Naive B cell (primary cell): ENCODE results near the gene RIIAD1. TPM values are rescaled to one million over a fixed set of nuclear protein-coding genes. Genes with fewer than 3 reads are reported as not detected.

ENCODE experiments used
- ATAC-seq, 2 donors: fragments of 150-1000 bp; cut with Tn5 transposase; 2 replicates each; pipeline ENCODE4 v1.10.0; 2021; ENCODE audit warnings: low read depth in 2 of 2, mild to moderate bottlenecking in 2 of 2, moderate library complexity in 2 of 2
- DNase-seq: peaks from one replicate; pipeline ENCODE4 v3.0.0; 2022
- H3K27ac Mint-ChIP-seq, 6 donors: one replicate each; pipeline ENCODE4 v1.8.0; 2020 to 2022; ENCODE audit warnings: mild to moderate bottlenecking in 6 of 6, mixed read lengths in 6 of 6, moderate library complexity in 5 of 6, inconsistent platforms in 2 of 6
- H3K27me3 Mint-ChIP-seq, 3 donors: one replicate each; pipeline ENCODE4 v1.8.0; 2021 to 2022; ENCODE audit warnings: mixed read lengths in 3 of 3, mild to moderate bottlenecking in 1 of 3
- H3K36me3 Mint-ChIP-seq, 2 donors: one replicate each; pipeline ENCODE4 v1.8.0; 2020 to 2022; ENCODE audit warnings: mixed read lengths in 2 of 2, inconsistent platforms in 1 of 2, mild to moderate bottlenecking in 1 of 2
- H3K4me1 Mint-ChIP-seq, 3 donors: one replicate each; pipeline ENCODE4 v1.8.0; 2020 to 2022; ENCODE audit warnings: mixed read lengths in 3 of 3, inconsistent platforms in 1 of 3, mild to moderate bottlenecking in 1 of 3, moderate library complexity in 1 of 3
- H3K4me3 Mint-ChIP-seq, 8 donors: one replicate each; pipeline ENCODE4 v1.8.0; 2020 to 2022; ENCODE audit warnings: mild to moderate bottlenecking in 8 of 8, mixed read lengths in 8 of 8, moderate library complexity in 8 of 8, inconsistent platforms in 2 of 8
- H3K9me3 Mint-ChIP-seq, 7 donors: one replicate each; pipeline ENCODE4 v1.8.0; 2020 to 2022; ENCODE audit warnings: mixed read lengths in 7 of 7, mild to moderate bottlenecking in 5 of 7, inconsistent platforms in 2 of 7, moderate library complexity in 1 of 7
- polyA plus RNA-seq, 6 donors: library from polyadenylated mRNA; unstranded; fragments of 300-500 nt; fragmentation: Illumina TruSeq; gene quantifications; one replicate each; pipeline ENCODE4 v1.2.3, GENCODE V29; 2021; ENCODE audit warnings: low read depth in 6 of 6

Gene RIIAD1
- polyA plus RNA-seq, 6 donors from 2014 or later, result not detected

DNA sequence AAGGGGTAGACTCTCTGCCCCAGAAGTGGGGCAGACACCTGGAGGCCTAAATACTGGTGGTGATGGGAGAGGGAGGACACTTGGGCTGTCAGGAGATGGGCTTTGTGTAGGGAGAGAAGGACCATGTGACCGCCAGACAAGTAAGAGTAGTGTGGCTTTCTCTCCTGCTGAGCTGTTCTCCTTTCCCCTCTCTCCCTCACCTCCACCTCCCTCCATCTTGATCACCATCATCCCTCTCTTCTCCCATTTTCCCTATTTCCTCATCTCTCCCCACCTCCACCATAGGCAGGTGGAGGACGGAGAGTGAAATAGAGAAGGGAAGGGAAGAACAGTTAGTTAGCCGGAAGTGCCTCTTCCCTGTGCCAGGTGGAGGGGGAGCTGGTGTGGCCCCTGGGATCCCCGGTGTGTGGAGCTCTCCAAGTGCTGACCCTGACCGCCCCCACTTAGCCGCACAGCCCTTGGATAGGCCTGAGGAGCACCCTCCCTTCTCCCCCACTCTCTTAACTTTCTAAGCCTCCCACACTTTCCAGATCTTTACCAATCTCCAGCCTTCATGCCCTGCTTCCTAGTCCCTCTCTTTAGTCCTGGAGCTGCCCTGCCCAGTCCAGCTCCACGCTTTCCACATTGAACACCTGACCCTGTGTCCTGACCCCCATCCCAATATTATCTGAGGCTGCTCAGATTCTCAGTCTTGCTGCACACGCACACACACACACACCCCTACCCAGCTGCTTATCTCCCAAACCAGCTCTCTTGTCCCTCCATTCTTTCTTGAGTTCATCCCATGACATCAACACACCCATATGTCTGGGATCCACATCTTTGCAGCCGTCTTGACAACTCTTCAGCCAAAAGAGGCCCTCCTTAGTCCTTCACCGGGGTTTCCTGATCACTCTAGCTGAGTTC, 6.2 kb upstream of the RIIAD1 start:
- H3K27me3 Mint-ChIP-seq, result peaks cover 40 to 80% (median 80%) of the 10 kb centered on the region in 3 donors
- H3K36me3 Mint-ChIP-seq, result peaks cover 0 to 16% of the 10 kb centered on the region in 2 donors
- peaks cover 0 to 3% (median 0%) of the 10 kb centered on the region in 7 donors for H3K9me3 Mint-ChIP-seq
- ATAC-seq (no peak), DNase-seq (no peak)
- H3K4me3 Mint-ChIP-seq, result no peak overlapping the region
- H3K27ac Mint-ChIP-seq, result no peak overlapping the region
- H3K4me1 Mint-ChIP-seq, result peaks cover 6 to 17% (median 9%) of the 10 kb centered on the region in 3 donors

DNA sequence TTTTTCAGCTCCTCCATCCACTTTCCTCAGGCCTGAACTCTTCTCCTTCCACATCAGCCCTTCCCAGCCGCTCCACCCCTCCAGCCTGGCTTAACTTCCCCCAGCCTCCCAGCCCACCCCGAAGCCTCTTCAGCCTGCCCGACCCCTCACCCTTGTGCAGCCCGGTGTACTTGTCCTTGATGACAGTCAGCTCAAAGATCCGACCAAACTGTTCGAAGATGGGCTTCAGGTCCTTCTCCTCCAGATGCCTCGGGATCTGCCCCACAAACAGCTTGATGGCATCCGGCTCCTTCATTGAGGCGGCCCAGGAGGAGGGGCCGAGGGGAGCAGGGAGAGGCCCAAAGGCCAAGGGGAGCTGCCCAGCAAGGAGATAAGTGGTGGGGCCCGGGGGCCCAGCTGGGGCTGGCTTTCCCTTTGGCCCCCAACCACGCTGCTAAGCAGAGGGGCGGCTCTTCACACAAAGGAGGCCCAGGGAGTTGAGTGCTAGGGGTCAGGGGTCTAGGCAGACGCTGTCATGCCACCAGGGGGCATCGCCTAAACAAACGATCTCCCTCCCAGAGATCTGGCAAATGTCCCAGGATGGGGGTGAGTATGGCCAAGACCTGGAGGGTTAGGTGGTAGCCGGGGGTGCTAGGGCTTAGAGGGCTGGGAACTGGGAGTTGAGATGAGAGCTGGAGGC, 5.5 kb upstream of the RIIAD1 start:
- DNase-seq (no peak), ATAC-seq (no peak)
- peaks cover 0 to 16% of the 10 kb centered on the region in 2 donors for H3K36me3 Mint-ChIP-seq
- H3K4me1 Mint-ChIP-seq, result peaks cover 13 to 25% (median 16%) of the 10 kb centered on the region in 3 donors
- peaks cover 45 to 87% (median 86%) of the 10 kb centered on the region in 3 donors for H3K27me3 Mint-ChIP-seq
- peaks cover 0 to 3% (median 0%) of the 10 kb centered on the region in 7 donors for H3K9me3 Mint-ChIP-seq
- peak overlapping the region in 2 of 8 donors; percentile 40 to 41 for H3K4me3 Mint-ChIP-seq
- peak overlapping the region in 1 of 6 donors; percentile 72 for H3K27ac Mint-ChIP-seq

DNA sequence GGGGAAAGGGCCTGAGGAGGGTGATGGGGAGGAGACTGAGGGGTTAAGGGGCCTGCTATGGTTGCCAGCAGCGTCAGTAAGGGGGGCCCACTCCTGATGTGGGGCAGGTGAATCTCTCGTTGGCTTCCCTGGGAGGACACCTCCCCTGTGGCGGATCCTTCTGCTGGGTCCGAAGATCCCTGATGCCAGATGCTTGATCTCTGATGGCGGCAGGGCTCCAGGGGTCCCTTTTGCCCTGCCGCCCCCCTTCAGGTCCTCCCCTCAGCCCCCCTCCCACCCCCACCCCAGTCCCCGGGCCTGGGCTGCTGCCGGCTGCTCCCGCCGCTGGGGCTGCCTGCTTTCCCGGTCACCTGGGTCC, 4.9 kb upstream of the RIIAD1 start:
- H3K27ac Mint-ChIP-seq, result peak overlapping the region in 1 of 6 donors; percentile 72
- DNase-seq (no peak), ATAC-seq (no peak)
- peaks cover 45 to 87% (median 86%) of the 10 kb centered on the region in 3 donors for H3K27me3 Mint-ChIP-seq
- peaks cover 0 to 16% of the 10 kb centered on the region in 2 donors for H3K36me3 Mint-ChIP-seq
- H3K9me3 Mint-ChIP-seq, result peaks cover 0 to 3% (median 0%) of the 10 kb centered on the region in 7 donors
- peaks cover 15 to 28% (median 20%) of the 10 kb centered on the region in 3 donors for H3K4me1 Mint-ChIP-seq
- H3K4me3 Mint-ChIP-seq, result peak overlapping the region in 2 of 8 donors; percentile 40 to 41

DNA sequence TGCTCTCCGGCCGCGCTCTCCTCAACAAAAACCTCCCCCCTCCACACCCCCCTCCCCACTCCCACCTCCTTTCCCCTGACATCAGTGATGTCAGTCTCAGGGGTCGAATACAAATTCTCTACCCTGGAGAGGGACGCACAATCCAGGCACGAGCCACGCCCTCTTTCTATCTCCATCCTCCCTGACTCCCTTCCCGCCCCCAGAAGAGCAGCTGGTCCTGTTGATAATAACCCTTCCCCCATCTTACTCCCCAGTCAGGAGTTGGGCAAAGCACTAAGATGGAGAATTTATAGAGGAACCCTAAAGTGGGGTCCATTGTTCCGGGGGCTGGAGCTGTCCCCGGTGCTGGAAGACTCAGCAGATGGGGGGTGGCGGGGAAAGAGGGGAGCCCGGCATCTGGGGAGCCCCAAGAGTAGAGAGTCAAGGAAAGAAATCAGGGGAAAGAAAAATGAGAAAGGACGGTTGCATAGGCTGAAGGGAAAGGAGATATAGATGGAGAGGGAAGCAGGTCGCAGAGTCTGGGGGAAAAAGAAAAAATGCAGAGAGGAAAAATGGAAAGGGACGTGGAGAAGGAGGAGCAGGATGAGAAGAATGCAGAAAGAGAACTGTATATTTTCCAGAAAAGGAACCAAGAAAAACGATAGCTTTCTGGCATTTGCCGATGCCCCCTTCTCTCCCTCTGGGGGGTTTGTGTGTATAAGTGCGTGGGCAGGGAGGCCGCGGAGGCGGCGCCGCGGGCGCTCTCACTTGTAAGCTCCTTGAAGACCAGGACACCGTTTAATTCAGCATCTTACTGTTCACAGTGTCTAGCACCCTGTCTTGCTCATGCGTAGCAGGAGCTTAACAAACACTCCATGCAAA, 4.3 kb upstream of the RIIAD1 start, which contains the start of gene CELF3:
Gene CELF3, minus strand, starts transcription at position 33 of the 861 bp plus-strand sequence. CDS start 783 bp downstream, outside the sequence.
- H3K9me3 Mint-ChIP-seq, result peaks cover 0 to 3% (median 0%) of the 10 kb centered on the region in 7 donors
- peaks cover 15 to 34% (median 25%) of the 10 kb centered on the region in 3 donors for H3K4me1 Mint-ChIP-seq
- H3K27ac Mint-ChIP-seq, result peak within 1 kb of the TSS in 2 of 6 donors; percentile 52 to 72
- peaks cover 45 to 84% (median 80%) of the 10 kb centered on the region in 3 donors for H3K27me3 Mint-ChIP-seq
- H3K4me3 Mint-ChIP-seq, result peak within 1 kb of the TSS in 4 of 8 donors; percentile 7 to 82 (median 31)
- peaks cover 0 to 16% of the 10 kb centered on the region in 2 donors for H3K36me3 Mint-ChIP-seq
- DNase-seq, result peak; percentile 12
- ATAC-seq, result no peak

DNA sequence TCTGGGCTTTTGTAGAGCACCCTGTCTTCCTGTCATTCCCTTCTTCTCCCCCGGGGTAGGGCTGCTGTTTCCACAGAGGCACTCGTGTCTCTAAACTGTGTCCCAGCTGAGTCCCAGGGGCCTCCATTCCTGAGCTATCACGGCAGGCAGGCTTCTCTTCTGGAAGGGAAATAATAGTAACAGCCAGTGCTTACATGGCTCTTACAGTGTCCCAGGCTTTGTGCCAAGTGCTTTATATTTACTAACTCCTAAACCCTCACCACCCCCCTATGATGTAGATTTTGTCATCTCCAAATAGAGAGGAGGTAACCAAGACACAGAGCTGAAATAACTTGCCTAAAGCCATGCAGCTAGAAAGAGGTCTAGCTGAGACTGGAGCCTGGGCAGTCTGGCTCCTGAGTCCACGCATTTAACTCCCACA, 3.3 kb upstream of the RIIAD1 start:
- peaks cover 40 to 74% (median 70%) of the 10 kb centered on the region in 3 donors for H3K27me3 Mint-ChIP-seq
- peak overlapping the region in 2 of 8 donors; percentile 10 to 55 for H3K4me3 Mint-ChIP-seq
- H3K27ac Mint-ChIP-seq, result no peak overlapping the region
- peaks cover 0 to 3% (median 0%) of the 10 kb centered on the region in 7 donors for H3K9me3 Mint-ChIP-seq
- DNase-seq, result no peak
- peaks cover 15 to 35% (median 25%) of the 10 kb centered on the region in 3 donors for H3K4me1 Mint-ChIP-seq
- ATAC-seq, result no peak
- peaks cover 0 to 16% of the 10 kb centered on the region in 2 donors for H3K36me3 Mint-ChIP-seq

DNA sequence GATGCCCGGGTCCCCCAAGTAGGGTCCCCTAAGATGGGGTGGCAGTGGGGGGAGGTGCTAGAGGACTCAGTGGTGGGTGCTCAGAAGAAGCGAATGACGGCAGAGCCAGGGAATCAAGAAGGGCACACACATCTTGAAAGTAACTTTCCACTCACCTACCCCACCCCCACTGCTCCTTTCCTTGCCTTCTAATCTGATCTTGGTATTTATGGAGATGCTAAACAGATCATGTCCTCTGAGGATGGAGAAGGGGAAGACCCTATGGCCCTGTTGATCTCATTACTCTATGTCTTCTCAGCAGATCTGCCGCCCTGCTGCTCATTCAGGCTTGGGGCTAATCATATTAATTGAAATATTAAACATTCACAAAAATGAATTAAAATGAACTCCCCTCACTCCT, 2.7 kb upstream of the RIIAD1 start:
- Mint-ChIP-seq H3K36me3 (peaks cover 0 to 16% of the 10 kb centered on the region in 2 donors), H3K4me3 (peak overlapping the region in 1 of 8 donors; percentile 10), H3K4me1 (peaks cover 15 to 35% (median 25%) of the 10 kb centered on the region in 3 donors), H3K9me3 (peaks cover 0 to 3% (median 0%) of the 10 kb centered on the region in 7 donors), H3K27me3 (peaks cover 40 to 68% (median 68%) of the 10 kb centered on the region in 3 donors), H3K27ac (no peak overlapping the region)
- DNase-seq, result no peak
- ATAC-seq, result no peak

DNA sequence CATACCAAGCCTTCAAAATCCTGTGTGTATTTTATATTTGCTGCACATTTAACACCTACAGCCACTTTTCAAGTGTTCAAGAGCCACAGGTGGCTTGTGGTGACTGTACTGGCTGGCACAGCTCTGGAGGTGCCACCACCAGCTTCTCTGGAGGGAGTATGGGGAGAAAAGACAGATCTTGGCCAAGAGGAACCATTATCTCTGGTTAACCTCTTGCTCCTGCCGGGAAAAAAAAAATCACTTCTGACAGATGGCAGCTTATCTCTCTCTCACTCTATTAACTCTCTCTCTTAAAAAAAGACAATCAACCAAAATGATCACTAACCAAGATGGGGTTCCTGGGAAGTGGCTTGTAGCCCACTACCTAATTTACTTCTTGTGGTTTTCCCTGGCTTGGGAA, 1.2 kb upstream of the RIIAD1 start:
- peaks cover 0 to 13% of the 10 kb centered on the region in 2 donors for H3K36me3 Mint-ChIP-seq
- peaks cover 43 to 64% (median 53%) of the 10 kb centered on the region in 3 donors for H3K27me3 Mint-ChIP-seq
- peak overlapping the region in 3 of 6 donors; percentile 63 to 90 (median 78) for H3K27ac Mint-ChIP-seq
- H3K4me3 Mint-ChIP-seq, result peak overlapping the region; percentile 79 to 96 (median 88)
- H3K4me1 Mint-ChIP-seq, result peaks cover 15 to 35% (median 25%) of the 10 kb centered on the region in 3 donors
- DNase-seq (no peak), ATAC-seq (no peak)
- peaks cover 0 to 3% (median 0%) of the 10 kb centered on the region in 7 donors for H3K9me3 Mint-ChIP-seq

DNA sequence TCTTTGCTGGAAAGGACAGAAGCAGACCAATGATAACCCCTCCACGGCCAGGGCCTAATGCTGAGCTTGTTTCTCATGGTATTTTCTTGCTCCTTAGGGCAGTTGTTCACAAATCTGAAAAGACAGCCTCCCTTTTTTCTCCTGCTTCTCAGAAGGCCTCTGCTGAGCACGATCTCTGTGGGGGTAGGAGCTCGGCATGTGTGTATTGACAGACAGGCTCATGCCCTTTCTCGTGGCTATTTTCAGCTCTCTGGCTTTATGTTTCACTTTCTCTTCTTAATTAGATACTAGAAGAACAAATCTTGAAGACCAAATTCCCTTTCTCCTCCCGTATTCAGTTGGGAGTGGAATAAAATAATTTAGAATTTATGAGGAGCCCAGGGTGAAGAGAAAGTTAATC, 768 bp upstream of the RIIAD1 start:
- peak overlapping the region in 4 of 6 donors; percentile 78 to 93 (median 88) for H3K27ac Mint-ChIP-seq
- H3K9me3 Mint-ChIP-seq, result peaks cover 0 to 3% (median 0%) of the 10 kb centered on the region in 7 donors
- ATAC-seq, result peak; percentile 34 to 41
- H3K27me3 Mint-ChIP-seq, result peaks cover 44 to 64% (median 53%) of the 10 kb centered on the region in 3 donors
- peak overlapping the region; percentile 79 to 96 (median 88) for H3K4me3 Mint-ChIP-seq
- H3K36me3 Mint-ChIP-seq, result peaks cover 0 to 9% of the 10 kb centered on the region in 2 donors
- peak; percentile 8 for DNase-seq
- peaks cover 15 to 35% (median 25%) of the 10 kb centered on the region in 3 donors for H3K4me1 Mint-ChIP-seq

DNA sequence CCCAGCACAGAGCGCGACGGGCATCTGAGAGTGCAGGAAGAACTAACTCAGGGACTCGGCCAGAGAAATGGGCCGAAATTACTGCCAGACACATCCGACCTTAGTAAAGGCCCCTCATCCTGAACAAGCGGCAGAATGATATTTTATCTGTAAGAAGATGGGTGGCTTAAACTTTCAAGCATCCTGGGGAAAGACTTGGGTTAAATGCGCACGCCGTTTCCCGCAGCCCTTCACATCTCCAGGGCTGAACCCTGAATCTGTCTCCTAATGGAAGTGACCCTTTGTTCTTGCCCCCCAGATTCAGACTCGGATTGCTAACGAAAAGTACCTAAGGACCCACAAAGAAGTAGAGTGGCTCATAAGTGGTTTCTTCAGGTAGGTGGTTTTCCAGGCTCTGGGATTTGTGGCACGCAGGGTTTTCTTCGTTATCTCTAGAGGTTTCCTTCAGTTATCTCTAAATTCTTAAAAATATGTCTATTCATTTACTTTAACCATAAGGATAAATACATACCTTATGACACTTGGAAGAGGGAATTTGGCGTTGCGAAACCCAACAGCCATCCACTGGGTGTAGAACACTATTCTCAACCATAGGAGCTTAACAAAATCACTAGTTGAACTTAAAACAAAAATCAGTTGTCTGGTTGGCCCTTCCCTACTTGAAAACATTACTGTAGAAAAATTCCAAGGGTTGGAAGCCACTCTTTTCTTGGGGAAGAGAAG, 627 bp downstream of the RIIAD1 start:
- H3K9me3 Mint-ChIP-seq, result peaks cover 0 to 5% (median 0%) of the 10 kb centered on the region in 7 donors
- DNase-seq (no peak), ATAC-seq (no peak)
- H3K36me3 Mint-ChIP-seq, result peaks cover 0 to 4% of the 10 kb centered on the region in 2 donors
- peaks cover 12 to 32% (median 23%) of the 10 kb centered on the region in 3 donors for H3K4me1 Mint-ChIP-seq
- H3K4me3 Mint-ChIP-seq, result peak overlapping the region; percentile 79 to 94 (median 84)
- peaks cover 48 to 64% (median 48%) of the 10 kb centered on the region in 3 donors for H3K27me3 Mint-ChIP-seq
- peak overlapping the region in 1 of 6 donors; percentile 33 for H3K27ac Mint-ChIP-seq

DNA sequence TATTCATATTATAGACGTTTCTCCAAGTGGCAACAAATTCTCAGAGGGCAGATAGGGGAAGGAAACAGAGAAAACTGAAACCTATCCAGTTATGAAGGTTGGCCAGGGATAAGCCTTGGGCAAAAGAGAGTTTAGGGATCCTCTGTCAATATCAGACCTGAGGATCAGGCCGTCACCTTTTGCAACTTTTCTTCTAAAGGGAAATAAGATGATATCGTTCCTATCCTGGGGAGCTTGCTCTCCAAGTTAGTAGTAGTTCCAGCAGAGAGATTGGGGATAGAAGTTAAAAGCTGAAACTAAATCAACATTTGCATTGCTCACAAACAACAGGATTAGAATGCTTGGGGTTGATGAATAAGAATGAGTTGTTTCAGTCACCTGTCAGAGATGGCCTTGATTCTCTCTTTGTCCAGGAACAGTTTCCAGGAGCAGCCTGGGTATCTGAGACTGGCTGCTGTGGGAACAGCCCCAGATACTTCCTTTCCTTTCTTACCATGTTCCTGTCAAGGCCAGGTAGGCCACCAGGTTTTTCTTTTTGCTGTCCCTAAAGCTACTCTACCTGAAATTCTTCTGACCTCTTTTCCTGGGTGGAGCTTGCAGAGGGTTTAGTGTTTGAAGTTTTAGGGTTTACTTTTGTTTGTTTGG, 2.5 kb downstream of the RIIAD1 start:
- Mint-ChIP-seq H3K27me3 (peaks cover 37 to 63% (median 38%) of the 10 kb centered on the region in 3 donors), H3K36me3 (no peaks in the 10 kb centered on the region), H3K9me3 (peaks cover 0 to 2% (median 0%) of the 10 kb centered on the region in 7 donors), H3K4me3 (peak overlapping the region in 1 of 8 donors; percentile 42), H3K4me1 (peaks cover 8 to 20% (median 18%) of the 10 kb centered on the region in 3 donors), H3K27ac (no peak overlapping the region)
- DNase-seq (no peak), ATAC-seq (no peak)
